Panc1 (cell line): Measurements from ENCODE around the gene CACNG3. TPM values are rescaled to one million over a fixed set of nuclear protein-coding genes. Genes with fewer than 3 reads are reported as not detected.

ENCODE experiments used
- ATAC-seq: fragments of 200-7000 bp; cut with Tn5 transposase; 2 replicates; pipeline ENCODE4 v1.9.1; 2020; ENCODE audit warnings: mild to moderate bottlenecking, moderate library complexity
- BruUV-seq: library from RNA; stranded (reverse); fragments of 400-500 nt; replicated peaks from 2 replicates; lab custom pipeline; 2021; lab: Mats Ljungman, UMichigan
- CTCF ChIA-PET: fragments of 300-600 bp; sonication (Branson Sonifier 250); formaldehyde crosslinking; loops from one replicate; lab custom pipeline; 2022; ENCODE audit warnings: antibody characterized with exemption; lab: Charles Lee
- POLR2A ChIA-PET: fragments of 300-600 bp; sonication (Branson Sonifier 250); formaldehyde crosslinking; loops from one replicate; lab custom pipeline; 2022; ENCODE audit warnings: antibody characterized with exemption; lab: Charles Lee
- DNase-seq: peaks from one replicate; pipeline ENCODE4 v3.0.0-alpha.2; 2010; ENCODE audit warnings: low read depth, low spot score
- H3K27ac ChIP-seq: 2 replicates; pipeline ENCODE4 v1.5.1; 2011; ENCODE audit warnings: mild to moderate bottlenecking, low read length, inconsistent platforms
- H3K27me3 ChIP-seq: fragments of 200-500 bp; sonication (Bioruptor generic); 2 replicates; pipeline ENCODE4 v1.6.0; 2014; ENCODE audit warnings: low read length, inconsistent platforms; ENCODE audit not compliant: control insufficient read depth, insufficient read depth
- H3K36me3 ChIP-seq: fragments of 200-500 bp; sonication (Bioruptor generic); 2 replicates; pipeline ENCODE4 v1.5.1; 2014; ENCODE audit warnings: inconsistent platforms, mild to moderate bottlenecking, low read length, moderate library complexity; ENCODE audit not compliant: control insufficient read depth, insufficient read depth
- H3K4me1 ChIP-seq: 2 replicates; pipeline ENCODE4 v1.5.1; 2011; ENCODE audit warnings: inconsistent platforms, mild to moderate bottlenecking, low read length, moderate library complexity; ENCODE audit not compliant: control insufficient read depth, insufficient read depth
- H3K4me3 ChIP-seq, 2 experiments: 2 replicates each; pipeline ENCODE4 v1.5.1; 2011 to 2012; ENCODE audit warnings: low read depth in 2 of 2, low read length in 2 of 2, mild to moderate bottlenecking in 2 of 2, inconsistent platforms in 1 of 2, moderate library complexity in 1 of 2
- H3K9me3 ChIP-seq: fragments of 200-500 bp; sonication (Bioruptor generic); 2 replicates; pipeline ENCODE4 v1.5.1; 2014; ENCODE audit warnings: low read depth, mild to moderate bottlenecking, inconsistent platforms, low read length, moderate library complexity; ENCODE audit not compliant: control insufficient read depth, insufficient read depth
- POLR2AphosphoS5 ChIP-seq: IDR thresholded peaks from 2 replicates; pipeline ENCODE4 v1.6.1; 2012; ENCODE audit warnings: mild to moderate bottlenecking, low read depth, low read length, moderate library complexity
- REST ChIP-seq, 2 experiments: IDR thresholded peaks; 2 replicates each; pipeline ENCODE4 v1.6.1; 2011 to 2012; ENCODE audit warnings: low read depth in 2 of 2, control low read depth in 1 of 2, low read length in 1 of 2, mild to moderate bottlenecking in 1 of 2, moderate library complexity in 1 of 2; ENCODE audit not compliant: insufficient read depth in 1 of 2
- SIN3A ChIP-seq: IDR thresholded peaks from 2 replicates; pipeline ENCODE4 v1.6.1; 2012; ENCODE audit warnings: low read depth, mild to moderate bottlenecking, low read length, moderate library complexity, borderline replicate concordance; ENCODE audit not compliant: insufficient read depth
- TCF7L2 ChIP-seq: IDR thresholded peaks from 2 replicates; pipeline ENCODE4 v1.6.1; 2011; ENCODE audit warnings: mild to moderate bottlenecking, low read depth, low read length, inconsistent platforms
- in situ Hi-C: cut with HindIII; loops from 2 replicates; pipeline ENCODE4 v1.10.0; 2016; ENCODE audit warnings: low sequenced_read_pairs, low pct_unique_long_range_greater_than_20kb
- intact Hi-C: fragments of 100-400 bp; cut with micrococcal nuclease; formaldehyde crosslinking; loops from one replicate; pipeline ENCODE4 v1.10.0; 2022; ENCODE audit not compliant: unreplicated experiment
- total RNA-seq: library from RNA; stranded (reverse); gene quantifications from one replicate; pipeline ENCODE4 v1.2.1, GENCODE V29; 2021; ENCODE audit not compliant: unreplicated experiment
- TF ChIP-seq, protein P1 (sequence below): fragments of 450-650 bp; IDR thresholded peaks from 2 replicates; pipeline ENCODE4 v1.5.1; 2017; ENCODE audit warnings: mild to moderate bottlenecking

The CACNG3 gene
- total RNA-seq, 1 experiment from 2014 or later: not detected

DNA sequence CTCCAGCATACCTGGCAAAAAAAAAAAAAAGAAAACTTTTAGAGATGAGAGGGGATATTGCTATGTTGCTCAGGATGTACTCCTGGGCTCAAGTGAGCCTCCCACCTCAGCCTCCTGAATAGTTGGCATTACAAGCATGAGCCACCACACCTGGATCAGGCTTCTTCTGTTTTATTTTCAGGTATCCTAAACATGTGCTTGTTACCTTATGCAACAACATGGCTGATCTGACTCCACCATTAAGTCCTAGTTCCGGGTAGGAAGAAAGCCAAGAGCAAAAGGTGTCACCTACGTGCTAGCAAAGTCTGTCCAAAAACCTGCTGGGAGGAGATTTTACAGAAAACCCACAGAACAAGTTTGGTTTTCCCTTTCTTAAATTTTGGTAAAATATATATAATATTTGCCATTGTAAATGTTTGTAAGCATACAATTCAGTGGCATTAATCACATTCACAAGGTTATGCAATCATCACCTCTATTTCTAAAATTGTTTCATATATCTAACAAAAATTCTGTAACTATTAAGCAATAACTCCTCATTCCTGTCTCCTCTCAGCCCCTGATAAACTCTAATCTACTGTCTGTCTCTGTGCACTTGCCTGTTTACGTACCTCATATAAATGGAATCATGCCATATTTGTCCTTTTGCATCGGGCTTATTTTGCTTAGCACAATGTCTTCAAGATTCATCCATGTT is 9.1 kb upstream of the CACNG3 start:
- H3K9me3 ChIP-seq: no peaks in the 10 kb centered on the region
- in situ Hi-C loops (no loop called here), intact Hi-C loops (loop anchor here (10.0 kb wide), 1 partner anchor 172 kb away; no protein-coding TSS in a partner anchor)
- no peaks in the 10 kb centered on the region for H3K4me1 ChIP-seq
- H3K27ac ChIP-seq: no peak overlapping the region
- no peak for DNase-seq
- H3K27me3 ChIP-seq: 0 out of 2 replicates have a peak, but pooled peaks cover 2% of the 10 kb centered on the region
- TF ChIP-seq REST (IDR thresholded peaks at IDR 0.05; ENCODE audit: insufficient read depth in 1 of 2, low read depth in 2 of 2, low read length in 1 of 2): no peak
- TF ChIP-seq, protein P1, sequence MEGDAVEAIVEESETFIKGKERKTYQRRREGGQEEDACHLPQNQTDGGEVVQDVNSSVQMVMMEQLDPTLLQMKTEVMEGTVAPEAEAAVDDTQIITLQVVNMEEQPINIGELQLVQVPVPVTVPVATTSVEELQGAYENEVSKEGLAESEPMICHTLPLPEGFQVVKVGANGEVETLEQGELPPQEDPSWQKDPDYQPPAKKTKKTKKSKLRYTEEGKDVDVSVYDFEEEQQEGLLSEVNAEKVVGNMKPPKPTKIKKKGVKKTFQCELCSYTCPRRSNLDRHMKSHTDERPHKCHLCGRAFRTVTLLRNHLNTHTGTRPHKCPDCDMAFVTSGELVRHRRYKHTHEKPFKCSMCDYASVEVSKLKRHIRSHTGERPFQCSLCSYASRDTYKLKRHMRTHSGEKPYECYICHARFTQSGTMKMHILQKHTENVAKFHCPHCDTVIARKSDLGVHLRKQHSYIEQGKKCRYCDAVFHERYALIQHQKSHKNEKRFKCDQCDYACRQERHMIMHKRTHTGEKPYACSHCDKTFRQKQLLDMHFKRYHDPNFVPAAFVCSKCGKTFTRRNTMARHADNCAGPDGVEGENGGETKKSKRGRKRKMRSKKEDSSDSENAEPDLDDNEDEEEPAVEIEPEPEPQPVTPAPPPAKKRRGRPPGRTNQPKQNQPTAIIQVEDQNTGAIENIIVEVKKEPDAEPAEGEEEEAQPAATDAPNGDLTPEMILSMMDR: no peak
- no peak for TF ChIP-seq TCF7L2
- TF ChIP-seq POLR2AphosphoS5: no peak
- no peak for TF ChIP-seq SIN3A
- ChIA-PET POLR2A (no interaction called here), CTCF (no interaction called here)
- no peaks in the 10 kb centered on the region for H3K36me3 ChIP-seq
- no TSS peak for BruUV-seq
- H3K4me3 ChIP-seq: no peak overlapping the region
- no peak for ATAC-seq

DNA sequence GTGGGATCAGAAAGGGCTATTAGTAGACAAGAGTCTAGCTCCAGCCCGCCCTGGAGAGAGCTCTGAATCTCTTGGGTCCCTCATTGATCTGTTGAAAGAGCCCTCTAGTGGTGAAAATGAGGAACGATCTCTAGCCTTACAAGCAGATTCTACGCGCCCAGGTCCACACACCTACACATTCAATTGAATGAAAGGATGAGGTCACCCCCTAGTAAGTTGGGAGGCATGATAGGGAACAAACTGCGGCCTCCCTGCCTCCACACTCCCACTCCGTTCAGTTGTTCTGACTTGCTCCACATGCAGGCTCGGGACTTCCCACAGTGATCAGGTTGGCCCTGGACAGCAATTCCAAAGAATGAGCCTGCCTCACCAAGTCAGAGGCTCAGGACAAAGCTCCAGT is 2.9 kb upstream of the CACNG3 start:
- H3K27ac ChIP-seq: no peak overlapping the region
- in situ Hi-C loops: no loop called here
- TF ChIP-seq SIN3A (no peak), REST (IDR thresholded peaks at IDR 0.05; ENCODE audit: insufficient read depth in 1 of 2, low read depth in 2 of 2, low read length in 1 of 2) (no peak), TCF7L2 (no peak), POLR2AphosphoS5 (no peak)
- TF ChIP-seq, protein P1: peak; percentile 86
- POLR2A ChIA-PET: no interaction called here
- H3K9me3 ChIP-seq: no peaks in the 10 kb centered on the region
- ATAC-seq (peak; percentile 90), DNase-seq (peak; percentile 59)
- no TSS peak for BruUV-seq
- H3K36me3 ChIP-seq: no peaks in the 10 kb centered on the region
- no peak overlapping the region for H3K4me3 ChIP-seq
- CTCF ChIA-PET: interaction anchor here (0.6 to 1.5 kb wide), 9 partner anchors 10 to 252 kb away, joined by 3 to 14 read pairs (median 5); no protein-coding TSS in a partner anchor
- H3K27me3 ChIP-seq: peaks cover 10% of the 10 kb centered on the region
- intact Hi-C loops: loop anchor here (2.0 to 10.0 kb wide), 2 partner anchors 206 to 252 kb away; no protein-coding TSS in a partner anchor
- H3K4me1 ChIP-seq: no peaks in the 10 kb centered on the region
